K562 (cell line): ENCODE measurements around the gene SERTAD2. TPM values are rescaled to one million over a fixed set of nuclear protein-coding genes. Genes with fewer than 3 reads are reported as not detected.

ENCODE experiments used
- ATAC-seq: fragments of 200-7000 bp; cut with Tn5 transposase; 3 replicates; pipeline ENCODE4 v1.9.1; 2020; ENCODE audit warnings: moderate library complexity
- BruUV-seq: library from RNA; stranded (reverse); fragments of 400-500 nt; replicated peaks from 2 replicates; lab custom pipeline; 2021; lab: Mats Ljungman, UMichigan
- CTCF ChIA-PET: fragments of 300-600 bp; formaldehyde crosslinking; extraction: SDS; loops from one replicate; lab custom pipeline; 2021; ENCODE audit warnings: low intra/inter-chr PET ratio; lab: Yijun Ruan, JAX
- POLR2A ChIA-PET: fragments of 300-600, 350-650 bp; sonication (Branson Sonifier 250); formaldehyde crosslinking; extraction: SDS; loops from one replicate; lab custom pipeline; 2021; ENCODE audit warnings: antibody characterized with exemption, inconsistent platforms; lab: Yijun Ruan, JAX
- DNase-seq, 4 experiments: peaks; one replicate each; pipeline versions ENCODE4 v3.0.0 to v3.0.0-alpha.2; 2011 to 2018; ENCODE audit warnings: low spot score in 3 of 4, mixed read lengths in 3 of 4; ENCODE audit errors: extremely low read depth in 1 of 4
- FAIRE-seq: peaks from 2 replicates; lab custom pipeline; 2011; peaks lifted over from hg19 to GRCh38; lab: Jason Lieb, UNC
- H2AFZ ChIP-seq: 2 replicates; pipeline ENCODE4 v1.6.0; 2011; ENCODE audit warnings: low read depth, low read length, control low read depth, inconsistent platforms
- H3K27ac ChIP-seq: fragments of 200-600 bp; 3 replicates; pipeline ENCODE4 v1.8.0; 2011; ENCODE audit warnings: low read depth, mild to moderate bottlenecking, control low read depth, inconsistent platforms, low read length, moderate library complexity, mixed read lengths; ENCODE audit errors: extremely low read depth
- H3K27me3 ChIP-seq, 2 experiments: fragments of 300-600 bp in 1 of 2; 2 replicates in 1 of 2; 3 replicates in 1 of 2; pipeline versions ENCODE4 v1.6.0 to v1.8.0; 2011; ENCODE audit warnings: inconsistent platforms in 2 of 2, low read length in 2 of 2, mild to moderate bottlenecking in 1 of 2, mixed read lengths in 1 of 2, moderate library complexity in 1 of 2; ENCODE audit not compliant: control insufficient read depth in 2 of 2, insufficient read depth in 2 of 2
- H3K36me3 ChIP-seq: fragments of 300-600 bp; 3 replicates; pipeline ENCODE4 v1.8.0; 2011; ENCODE audit warnings: mild to moderate bottlenecking, low read length, inconsistent platforms; ENCODE audit not compliant: control insufficient read depth, insufficient read depth
- H3K4me1 ChIP-seq, 2 experiments: fragments of 200-600 bp in 1 of 2; replicated peaks in 1 of 2; 2 replicates in 1 of 2; 3 replicates in 1 of 2; pipeline versions ENCODE4 v1.5.1 to v1.8.0; 2011; ENCODE audit warnings: inconsistent platforms in 2 of 2, low read length in 2 of 2, mild to moderate bottlenecking in 1 of 2, mixed read lengths in 1 of 2, moderate library complexity in 1 of 2; ENCODE audit not compliant: control insufficient read depth in 2 of 2, insufficient read depth in 2 of 2
- H3K4me2 ChIP-seq: 2 replicates; pipeline ENCODE4 v1.6.1; 2011; ENCODE audit warnings: low read length, control low read depth, inconsistent platforms, mixed read lengths; ENCODE audit not compliant: insufficient read depth
- H3K4me3 ChIP-seq: fragments of 200-600 bp; sonication (generic), shearing (Covaris generic); 2 replicates; pipeline ENCODE4 v1.5.1; 2016; ENCODE audit warnings: control low read depth, inconsistent platforms
- H3K79me2 ChIP-seq: fragments of 200-600 bp; 3 replicates; pipeline ENCODE4 v1.8.0; 2011; ENCODE audit warnings: low read length, inconsistent platforms; ENCODE audit not compliant: control insufficient read depth, insufficient read depth
- H3K9ac ChIP-seq, 2 experiments: 2 replicates each; pipeline versions ENCODE4 v1.6.0 to v1.6.1; 2011; ENCODE audit warnings: low read depth in 2 of 2, low read length in 2 of 2, control low read depth in 1 of 2, inconsistent platforms in 1 of 2, mild to moderate bottlenecking in 1 of 2, mixed read lengths in 1 of 2; ENCODE audit not compliant: insufficient read depth in 1 of 2
- H3K9me1 ChIP-seq: one replicate; pipeline ENCODE4 v1.6.0; 2011; ENCODE audit warnings: inconsistent platforms, mild to moderate bottlenecking, low read length, moderate library complexity; ENCODE audit not compliant: control insufficient read depth, insufficient read depth
- H3K9me3 ChIP-seq: replicated peaks from 2 replicates; pipeline ENCODE4 v1.5.1; 2011; ENCODE audit warnings: low read depth, low read length, inconsistent platforms; ENCODE audit not compliant: control insufficient read depth, insufficient read depth
- H4K20me1 ChIP-seq: replicated peaks from 2 replicates; pipeline ENCODE4 v1.6.1; 2011; ENCODE audit warnings: low read length, inconsistent platforms, mixed read lengths; ENCODE audit not compliant: control insufficient read depth, insufficient read depth
- CBFA2T2 ChIP-seq: fragments of 450-650 bp; conservative IDR thresholded peaks from 2 replicates; pipeline ENCODE4 v1.6.1; 2017; ENCODE audit warnings: mild to moderate bottlenecking
- DACH1 ChIP-seq: fragments of 450-650 bp; IDR thresholded peaks from 2 replicates; pipeline ENCODE4 v1.6.1; 2018; ENCODE audit not compliant: partially characterized antibody
- ILF3 ChIP-seq: fragments of 450-650 bp; IDR thresholded peaks from 2 replicates; pipeline ENCODE4 v1.6.1; 2018; ENCODE audit warnings: antibody characterized with exemption, mild to moderate bottlenecking, moderate library complexity, borderline replicate concordance
- MEIS2 ChIP-seq: fragments of 450-650 bp; IDR thresholded peaks from 2 replicates; pipeline ENCODE4 v1.6.1; 2014; ENCODE audit warnings: mild to moderate bottlenecking; ENCODE audit not compliant: partially characterized antibody
- NUFIP1 ChIP-seq: fragments of 450-650 bp; IDR thresholded peaks from 2 replicates; pipeline ENCODE4 v1.6.1; 2018; ENCODE audit not compliant: partially characterized antibody
- ZNF766 ChIP-seq: fragments of 200-800 bp; sonication (Bioruptor generic); conservative IDR thresholded peaks from 2 replicates; pipeline ENCODE4 v1.6.1; 2016; ENCODE audit warnings: missing genetic modification characterization, missing compliant biosample characterization
- whole genome bisulfite sequencing: fragments of 100-300 bp; shearing (Covaris generic); methylation state at CpG from one replicate; pipeline ENCODE4 v1.1.6; 2016; ENCODE audit warnings: low coverage, mixed read lengths; ENCODE audit not compliant: insufficient coverage; ENCODE audit errors: missing lambda C conversion rate; 5-methylcytosine and 5-hydroxymethylcytosine counted together
- in situ Hi-C: fragments of 300-500 bp; cut with MboI; formaldehyde crosslinking; loops from 4 replicates; pipeline ENCODE4 v1.15.0; 2018; ENCODE audit warnings: inconsistent platforms, mixed read lengths
- intact Hi-C: fragments of 100-400 bp; cut with micrococcal nuclease; formaldehyde crosslinking; loops from 2 replicates; pipeline ENCODE4 v1.14.2; 2022
- polyA plus RNA-seq, 8 experiments: library from polyadenylated mRNA; depleted of rRNA in 4 of 8; stranded (reverse) in 5 of 8; unstranded in 3 of 8; fragments of >200 nt; fragmentation: Nextera tagmentation in 2 of 8; fragmentation: Illumina TruSeq in 1 of 8; extraction: Ambion mirVana in 2 of 8; extraction: Trizol in 1 of 8; gene quantifications; 2 replicates each; pipeline versions ENCODE4 v1.2.1 to v1.2.3, GENCODE V29; 2011 to 2014; ENCODE audit warnings: inconsistent platforms in 1 of 8, missing spikeins in 1 of 8
- total RNA-seq, 7 experiments: library from RNA; depleted of rRNA in 6 of 7; stranded (reverse); fragments of >200 nt in 6 of 7; fragmentation: Illumina TruSeq in 2 of 7; extraction: Trizol in 2 of 7; gene quantifications; 2 replicates each; pipeline versions ENCODE4 v1.2.1 to v1.2.3, GENCODE V29; 2011 to 2021; ENCODE audit warnings: low replicate concordance in 1 of 7
- TF ChIP-seq, protein P1 (sequence below), 2 experiments: IDR thresholded peaks in 1 of 2; conservative IDR thresholded peaks in 1 of 2; 2 replicates each; pipeline ENCODE4 v1.6.1; 2016; ENCODE audit warnings: low read depth in 2 of 2, mild to moderate bottlenecking in 1 of 2, missing compliant biosample characterization in 1 of 2, missing genetic modification characterization in 1 of 2, moderate library complexity in 1 of 2
- TF ChIP-seq, protein P2 (sequence below): fragments of 450-650 bp; conservative IDR thresholded peaks from 2 replicates; pipeline ENCODE4 v1.6.1; 2016; ENCODE audit warnings: missing genetic modification characterization, low read depth, mild to moderate bottlenecking, control low read depth, missing compliant biosample characterization

SERTAD2 gene
- total and polyA plus RNA-seq, 9 of the 15 experiments (the other 6 are each of a cell fraction or from before 2014, with no cell fraction given): 3.0 to 12.5 (median 6.1) TPM

DNA sequence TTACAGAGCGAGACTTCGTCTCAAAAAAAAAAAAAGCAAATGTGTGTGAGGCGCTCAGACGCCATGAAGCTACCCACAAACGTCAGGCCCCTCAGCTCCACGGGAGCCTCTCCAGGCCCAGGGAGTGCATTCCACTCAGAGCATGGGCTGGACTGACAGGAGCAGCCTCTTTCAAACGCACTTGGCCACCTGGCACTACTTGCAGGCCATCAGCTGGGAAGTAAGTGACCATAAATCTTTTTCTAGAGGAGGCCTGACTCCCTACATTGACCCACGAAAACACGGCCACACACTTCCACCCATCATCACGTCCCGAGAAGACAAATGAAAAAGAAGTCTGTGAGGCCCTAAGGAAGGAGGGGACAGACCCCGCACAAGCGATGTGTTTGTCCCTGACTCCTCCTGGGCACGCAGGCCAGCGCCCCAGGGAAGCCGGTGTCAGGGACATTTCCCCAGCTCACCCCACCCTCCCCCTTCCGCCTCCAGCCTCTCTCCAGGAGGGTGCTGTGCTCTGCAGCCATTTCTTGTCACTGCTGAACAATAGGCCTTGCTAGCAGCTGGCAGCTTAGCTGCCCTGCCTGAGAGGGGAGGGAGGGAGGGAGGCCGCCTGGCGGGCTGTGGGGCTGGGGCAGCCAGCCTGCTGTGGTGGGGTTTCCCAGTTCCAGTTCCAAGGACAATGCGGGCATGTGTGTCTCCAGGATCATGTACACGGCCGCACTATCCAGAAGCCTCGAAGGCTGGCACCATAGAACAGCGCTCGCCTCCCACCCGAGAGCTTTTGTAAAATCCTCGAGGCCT lies 26.6 kb downstream of the SERTAD2 start:
- Histone ChIP-seq H3K9ac (peak overlapping the region in 1 of 2 experiments; percentile 10; a peak in 1 of 4 replicates), H3K4me2 (no peak overlapping the region), H2AFZ (no peak overlapping the region), H3K4me1 (peaks cover 0 to 8% of the 10 kb centered on the region in 2 experiments; a peak in 3 of 5 replicates), H3K27ac (no peak overlapping the region), H3K9me1 (no peaks in the 10 kb centered on the region), H4K20me1 (no peaks in the 10 kb centered on the region), H3K4me3 (no peak overlapping the region), H3K36me3 (peaks cover 15% of the 10 kb centered on the region; the same call in 2 of the 3 replicates), H3K9me3 (no peaks in the 10 kb centered on the region), H3K79me2 (no peaks in the 10 kb centered on the region), H3K27me3 (no peaks in the 10 kb centered on the region)
- no TSS peak for BruUV-seq
- ATAC-seq: no peak
- TF ChIP-seq ZNF766 (CRISPR knock-in tag) (no peak), MEIS2 (peak; percentile 3), ILF3 (no peak), NUFIP1 (no peak), CBFA2T2 (no peak), DACH1 (no peak)
- TF ChIP-seq, protein P1, sequence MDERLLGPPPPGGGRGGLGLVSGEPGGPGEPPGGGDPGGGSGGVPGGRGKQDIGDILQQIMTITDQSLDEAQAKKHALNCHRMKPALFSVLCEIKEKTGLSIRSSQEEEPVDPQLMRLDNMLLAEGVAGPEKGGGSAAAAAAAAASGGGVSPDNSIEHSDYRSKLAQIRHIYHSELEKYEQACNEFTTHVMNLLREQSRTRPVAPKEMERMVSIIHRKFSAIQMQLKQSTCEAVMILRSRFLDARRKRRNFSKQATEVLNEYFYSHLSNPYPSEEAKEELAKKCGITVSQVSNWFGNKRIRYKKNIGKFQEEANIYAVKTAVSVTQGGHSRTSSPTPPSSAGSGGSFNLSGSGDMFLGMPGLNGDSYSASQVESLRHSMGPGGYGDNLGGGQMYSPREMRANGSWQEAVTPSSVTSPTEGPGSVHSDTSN (CRISPR knock-in tag; IDR thresholded peaks at IDR 0.05; ENCODE audit: low read depth): no peak
- TF ChIP-seq, protein P1 (tag; conservative IDR thresholded peaks at IDR 0.05; ENCODE audit: low read depth): peak; percentile 43; the same call in 1 of the 2 replicates
- TF ChIP-seq, protein P2, sequence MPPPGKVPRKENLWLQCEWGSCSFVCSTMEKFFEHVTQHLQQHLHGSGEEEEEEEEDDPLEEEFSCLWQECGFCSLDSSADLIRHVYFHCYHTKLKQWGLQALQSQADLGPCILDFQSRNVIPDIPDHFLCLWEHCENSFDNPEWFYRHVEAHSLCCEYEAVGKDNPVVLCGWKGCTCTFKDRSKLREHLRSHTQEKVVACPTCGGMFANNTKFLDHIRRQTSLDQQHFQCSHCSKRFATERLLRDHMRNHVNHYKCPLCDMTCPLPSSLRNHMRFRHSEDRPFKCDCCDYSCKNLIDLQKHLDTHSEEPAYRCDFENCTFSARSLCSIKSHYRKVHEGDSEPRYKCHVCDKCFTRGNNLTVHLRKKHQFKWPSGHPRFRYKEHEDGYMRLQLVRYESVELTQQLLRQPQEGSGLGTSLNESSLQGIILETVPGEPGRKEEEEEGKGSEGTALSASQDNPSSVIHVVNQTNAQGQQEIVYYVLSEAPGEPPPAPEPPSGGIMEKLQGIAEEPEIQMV: no peak
- FAIRE-seq: no peak
- POLR2A ChIA-PET: interaction anchor here (0.6 to 1.3 kb wide), 4 partner anchors 9 to 306 kb away, joined by 3 to 5 read pairs (median 5); no protein-coding TSS in a partner anchor
- no peak for DNase-seq
- in situ Hi-C loops: no loop called here
- intact Hi-C loops: loop anchor here (5.0 kb wide), 1 partner anchor 105 kb away; the partner anchor contains the start of gene AFTPH
- WGBS: 70% methylated on average over 21 of the region's 27 CpGs
- CTCF ChIA-PET: no interaction called here
